Peyer's patch (tissue), 4 donors: Measurements from ENCODE around the gene PPIA. TPM values are rescaled to one million over a fixed set of nuclear protein-coding genes. Genes with fewer than 3 reads are reported as not detected.
"Not testable (repeated sequence)": the region's sequence is repeated elsewhere in the genome, so short reads cannot be mapped to it uniquely, and the experiment has no call there.

ENCODE experiments used
- DNase-seq, 3 donors: peaks; one replicate each; pipeline ENCODE4 v3.0.0-alpha.2; 2017 to 2019
- H3K27ac ChIP-seq, 4 donors: fragments of 200-600 bp; sonication (generic); one replicate each; pipeline ENCODE4 v1.5.1; 2016 to 2019
- H3K27me3 ChIP-seq, 2 donors: fragments of 200-600 bp; sonication (generic); one replicate each; pipeline ENCODE4 v1.5.1; 2019
- H3K36me3 ChIP-seq, 3 donors: fragments of 200-600 bp; sonication (generic); one replicate each; pipeline ENCODE4 v1.5.1; 2016 to 2019
- H3K4me1 ChIP-seq, 4 donors: fragments of 200-600 bp; sonication (generic); one replicate each; pipeline ENCODE4 v1.5.1; 2016 to 2019
- H3K4me3 ChIP-seq, 4 donors: fragments of 200-600 bp; sonication (generic); 1 replicate in 3 of 4; 2 replicates in 1 of 4; pipeline ENCODE4 v1.5.1; 2016 to 2019; ENCODE audit warnings: mild to moderate bottlenecking in 1 of 4
- H3K9me3 ChIP-seq, 4 donors: fragments of 200-600 bp; sonication (generic); one replicate each; pipeline ENCODE4 v1.5.1; 2016 to 2019; ENCODE audit warnings: mild to moderate bottlenecking in 1 of 4
- POLR2A ChIP-seq, 2 donors: fragments of 450-650 bp; IDR thresholded peaks; one replicate each; pipeline ENCODE4 v1.5.1; 2017; ENCODE audit warnings: antibody characterized with exemption in 2 of 2, mild to moderate bottlenecking in 2 of 2, moderate library complexity in 2 of 2
- total RNA-seq, 4 donors: library from RNA; depleted of rRNA; stranded (reverse); fragments of >200 nt; gene quantifications; one replicate each; pipeline ENCODE4 v1.1.0, GENCODE V29; 2016
- TF ChIP-seq, protein P1 (sequence below), 6 experiments: fragments of 450-650 bp in 4 of 6; fragments of 200-600 bp in 2 of 6; sonication (generic) in 1 of 6; IDR thresholded peaks; one replicate each; pipeline ENCODE4 v1.5.1; 2017 to 2019; ENCODE audit warnings: antibody characterized with exemption in 6 of 6, mild to moderate bottlenecking in 3 of 6, moderate library complexity in 1 of 6

PPIA gene
- total RNA-seq, 4 donors from 2014 or later = 565 to 1,018 (median 894) TPM

GRCh38 chr7:44772440-44772839 is 24.0 kb upstream of the PPIA start:
- TF ChIP-seq POLR2A (IDR thresholded peaks at IDR 0.05) = no peak
- TF ChIP-seq, protein P1, sequence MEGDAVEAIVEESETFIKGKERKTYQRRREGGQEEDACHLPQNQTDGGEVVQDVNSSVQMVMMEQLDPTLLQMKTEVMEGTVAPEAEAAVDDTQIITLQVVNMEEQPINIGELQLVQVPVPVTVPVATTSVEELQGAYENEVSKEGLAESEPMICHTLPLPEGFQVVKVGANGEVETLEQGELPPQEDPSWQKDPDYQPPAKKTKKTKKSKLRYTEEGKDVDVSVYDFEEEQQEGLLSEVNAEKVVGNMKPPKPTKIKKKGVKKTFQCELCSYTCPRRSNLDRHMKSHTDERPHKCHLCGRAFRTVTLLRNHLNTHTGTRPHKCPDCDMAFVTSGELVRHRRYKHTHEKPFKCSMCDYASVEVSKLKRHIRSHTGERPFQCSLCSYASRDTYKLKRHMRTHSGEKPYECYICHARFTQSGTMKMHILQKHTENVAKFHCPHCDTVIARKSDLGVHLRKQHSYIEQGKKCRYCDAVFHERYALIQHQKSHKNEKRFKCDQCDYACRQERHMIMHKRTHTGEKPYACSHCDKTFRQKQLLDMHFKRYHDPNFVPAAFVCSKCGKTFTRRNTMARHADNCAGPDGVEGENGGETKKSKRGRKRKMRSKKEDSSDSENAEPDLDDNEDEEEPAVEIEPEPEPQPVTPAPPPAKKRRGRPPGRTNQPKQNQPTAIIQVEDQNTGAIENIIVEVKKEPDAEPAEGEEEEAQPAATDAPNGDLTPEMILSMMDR (IDR thresholded peaks at IDR 0.05) = no peak
- Histone ChIP-seq H3K36me3 (peaks cover 0 to 4% (median 0%) of the 10 kb centered on the region in 3 donors), H3K4me3 (no peak overlapping the region), H3K27me3 (no peaks in the 10 kb centered on the region), H3K9me3 (no peaks in the 10 kb centered on the region), H3K4me1 (peaks cover 0 to 27% (median 14%) of the 10 kb centered on the region in 4 donors), H3K27ac (no peak overlapping the region)
- DNase-seq = no peak

- peaks cover 0 to 23% (median 12%) of the 10 kb centered on the region in 4 donors for H3K4me1 ChIP-seq
- no peak for TF ChIP-seq POLR2A (IDR thresholded peaks at IDR 0.05)
- TF ChIP-seq, protein P1 (IDR thresholded peaks at IDR 0.05) = peak in 2 of 6 experiments; percentile 14 to 20
- H3K9me3 ChIP-seq = no peaks in the 10 kb centered on the region
- H3K27me3 ChIP-seq = no peaks in the 10 kb centered on the region
- H3K27ac ChIP-seq = no peak overlapping the region
- H3K36me3 ChIP-seq = no peaks in the 10 kb centered on the region
- DNase-seq = peak in 1 of 3 donors; percentile 48
- no peak overlapping the region for H3K4me3 ChIP-seq
These were observed 23.6 kb upstream of the PPIA start for GRCh38 chr7:44772867-44773266.

DNA sequence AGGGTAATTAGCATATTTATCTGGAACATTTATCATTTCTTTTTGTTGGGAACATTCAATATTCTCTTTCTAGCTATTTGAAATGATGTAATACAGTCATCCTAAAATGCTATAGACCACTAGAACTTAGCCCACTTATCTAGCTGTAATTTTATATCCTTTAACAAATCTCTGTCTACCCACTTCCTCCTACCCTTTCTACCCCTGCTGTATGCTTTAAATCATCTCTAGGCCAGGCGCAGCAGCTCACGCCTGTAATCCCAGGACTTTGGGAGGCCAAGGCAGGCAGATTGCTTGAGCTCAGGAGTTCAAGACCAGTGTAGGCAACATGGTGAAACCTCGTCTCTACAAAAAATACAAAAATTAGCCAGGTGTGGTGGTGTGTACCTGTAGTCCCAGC is 22.0 kb upstream of the PPIA start:
- not testable (repeated sequence) for H3K4me1 ChIP-seq, DNase-seq, H3K36me3 ChIP-seq, H3K9me3 ChIP-seq, H3K27ac ChIP-seq, H3K27me3 ChIP-seq, H3K4me3 ChIP-seq

GRCh38 chr7:44775383-44776107 is 20.9 kb upstream of the PPIA start:
- Histone ChIP-seq H3K4me1 (peaks cover 0 to 3% (median 1%) of the 10 kb centered on the region in 4 donors), H3K27ac (no peak overlapping the region), H3K36me3 (no peaks in the 10 kb centered on the region), H3K27me3 (no peaks in the 10 kb centered on the region), H3K4me3 (no peak overlapping the region), H3K9me3 (no peaks in the 10 kb centered on the region)
- no peak for DNase-seq
- TF ChIP-seq, protein P1 (IDR thresholded peaks at IDR 0.05) = no peak
- TF ChIP-seq POLR2A (IDR thresholded peaks at IDR 0.05) = no peak

DNA sequence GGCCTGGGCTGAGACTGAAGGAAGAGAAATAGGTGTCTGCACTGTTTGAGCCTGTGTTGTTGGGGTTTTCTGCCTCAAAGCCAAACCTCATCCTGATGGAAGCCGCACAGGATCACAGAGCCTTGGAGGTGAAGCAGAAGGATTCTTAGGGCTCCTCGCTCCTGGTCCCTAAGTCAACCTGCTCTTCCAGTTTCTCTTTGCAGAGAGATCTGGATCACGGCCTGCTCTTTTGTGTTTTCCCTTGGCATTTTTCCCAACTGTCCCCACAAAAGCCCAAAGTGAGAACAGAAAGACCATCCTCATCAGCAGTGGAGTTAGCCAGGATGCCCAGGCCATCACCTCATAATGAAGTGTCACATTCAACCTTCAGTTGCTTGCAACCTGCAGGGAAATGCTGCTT is 20.3 kb upstream of the PPIA start:
- Histone ChIP-seq H3K4me1 (no peaks in the 10 kb centered on the region), H3K27me3 (no peaks in the 10 kb centered on the region), H3K9me3 (no peaks in the 10 kb centered on the region), H3K36me3 (no peaks in the 10 kb centered on the region), H3K4me3 (no peak overlapping the region), H3K27ac (no peak overlapping the region)
- TF ChIP-seq, protein P1 (IDR thresholded peaks at IDR 0.05) = no peak
- no peak for TF ChIP-seq POLR2A (IDR thresholded peaks at IDR 0.05)
- DNase-seq = no peak

DNA sequence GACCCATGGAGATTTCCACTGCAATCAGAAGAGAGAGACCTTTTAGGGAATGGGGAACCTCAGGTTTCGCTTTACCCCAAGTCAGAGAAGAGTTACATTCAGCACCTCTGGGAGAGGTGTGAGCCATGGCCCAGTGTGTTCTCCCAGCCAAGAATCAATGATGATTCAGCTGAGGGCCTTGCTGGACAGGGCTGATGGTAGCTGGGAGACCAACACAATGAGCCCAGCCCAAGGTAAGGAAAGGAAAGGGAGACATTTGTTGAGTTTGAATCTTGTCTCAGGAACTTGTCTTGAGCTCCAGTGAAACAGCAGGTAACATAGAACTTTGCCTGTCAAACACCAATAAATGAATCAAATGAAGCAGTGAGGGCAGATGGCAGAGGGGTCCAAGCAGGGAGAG is 14.0 kb upstream of the PPIA start:
- Histone ChIP-seq H3K4me3 (no peak overlapping the region), H3K36me3 (no peaks in the 10 kb centered on the region), H3K27ac (no peak overlapping the region), H3K9me3 (no peaks in the 10 kb centered on the region), H3K27me3 (no peaks in the 10 kb centered on the region), H3K4me1 (no peaks in the 10 kb centered on the region)
- DNase-seq = no peak
- TF ChIP-seq POLR2A (IDR thresholded peaks at IDR 0.05) = no peak
- TF ChIP-seq, protein P1 (IDR thresholded peaks at IDR 0.05) = no peak
